Measurements from ENCODE around the gene POLK.
"Not testable (repeated sequence)": the region's sequence is repeated elsewhere in the genome, so short reads cannot be mapped to it uniquely, and the experiment has no call there.

POLK gene

GRCh38 chr5:75610859-75611310, 99.2 kb downstream of the POLK start:
- not testable (repeated sequence) for DNase-seq (ENCODE audit: low spot score)

DNA sequence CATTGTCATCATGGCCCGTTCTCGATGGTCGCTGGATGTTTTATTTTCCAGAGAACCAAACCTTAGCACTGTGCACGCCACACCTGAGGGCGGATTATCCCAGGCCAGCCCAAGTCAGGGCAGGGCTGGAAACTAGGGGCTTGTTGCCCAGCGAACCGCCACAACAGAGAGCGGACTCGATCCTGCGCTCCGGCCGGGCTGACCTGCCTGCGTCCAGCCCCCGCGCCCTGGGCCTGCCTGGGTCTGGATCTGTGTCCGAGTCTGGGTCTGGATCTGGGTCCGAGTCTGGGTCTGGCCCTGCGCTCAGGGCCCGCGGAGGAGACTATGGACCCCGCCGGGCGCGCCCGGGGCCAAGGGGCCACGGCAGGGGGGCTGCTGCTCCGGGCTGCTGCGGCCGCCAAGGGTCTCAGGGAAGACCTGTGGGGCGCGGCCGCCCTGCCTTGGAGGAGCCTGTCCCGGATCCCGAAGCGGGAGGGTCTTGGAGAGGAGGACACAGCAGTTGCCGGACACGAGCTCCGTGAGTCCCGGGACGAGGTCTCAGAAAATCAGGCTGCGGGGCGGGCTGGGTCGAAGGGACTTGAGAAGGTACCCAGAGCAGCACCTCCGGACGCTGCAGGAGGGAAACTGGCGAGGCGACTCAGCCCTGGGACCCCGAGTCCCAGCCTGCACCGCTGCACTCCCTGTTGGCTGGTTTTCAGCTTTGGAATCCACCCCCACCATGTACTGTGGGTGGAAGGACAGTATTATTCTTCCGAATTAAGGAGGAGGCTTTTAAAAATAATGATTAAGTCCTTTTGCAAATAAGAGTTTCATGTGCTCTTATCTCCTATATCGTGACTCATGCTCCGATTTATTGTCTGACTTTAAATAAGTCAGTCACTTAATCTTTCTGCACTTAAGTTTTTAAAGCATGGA, 99.9 kb downstream of the POLK start, which contains the start of gene ANKDD1B:
Gene ANKDD1B (plus strand): TSS at position 143 of the 915 bp plus-strand sequence. CDS start 182 bp downstream, at position 325.
- DNase-seq (ENCODE audit: low spot score): no peak

GRCh38 chr5:75612226-75612569, 100.5 kb downstream of the POLK start:
- DNase-seq (ENCODE audit: low spot score): no peak

- DNase-seq (ENCODE audit: low spot score): no peak
Observed at GRCh38 chr5:75612901-75613300, 101.2 kb downstream of the POLK start.

DNA sequence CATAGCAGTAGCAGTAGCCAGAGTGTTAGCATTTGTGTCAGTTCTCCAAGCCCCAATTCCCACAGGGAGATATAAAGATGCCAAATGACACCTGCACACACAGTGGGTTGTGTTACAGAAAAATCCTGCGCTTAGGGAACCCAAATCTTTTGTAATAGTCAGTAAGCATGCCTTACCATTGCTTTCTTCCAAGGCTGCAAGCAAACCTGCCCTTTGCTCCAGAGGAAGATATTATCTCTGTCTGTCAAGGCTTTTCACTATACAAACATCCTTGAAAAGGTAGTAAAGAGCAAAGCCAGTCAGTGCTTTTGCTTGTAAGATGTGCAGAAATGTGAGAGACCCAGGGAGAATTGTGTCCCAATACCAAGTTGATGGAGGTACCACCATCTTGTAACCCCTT, 102.5 kb downstream of the POLK start:
- DNase-seq (ENCODE audit: low spot score): no peak

DNA sequence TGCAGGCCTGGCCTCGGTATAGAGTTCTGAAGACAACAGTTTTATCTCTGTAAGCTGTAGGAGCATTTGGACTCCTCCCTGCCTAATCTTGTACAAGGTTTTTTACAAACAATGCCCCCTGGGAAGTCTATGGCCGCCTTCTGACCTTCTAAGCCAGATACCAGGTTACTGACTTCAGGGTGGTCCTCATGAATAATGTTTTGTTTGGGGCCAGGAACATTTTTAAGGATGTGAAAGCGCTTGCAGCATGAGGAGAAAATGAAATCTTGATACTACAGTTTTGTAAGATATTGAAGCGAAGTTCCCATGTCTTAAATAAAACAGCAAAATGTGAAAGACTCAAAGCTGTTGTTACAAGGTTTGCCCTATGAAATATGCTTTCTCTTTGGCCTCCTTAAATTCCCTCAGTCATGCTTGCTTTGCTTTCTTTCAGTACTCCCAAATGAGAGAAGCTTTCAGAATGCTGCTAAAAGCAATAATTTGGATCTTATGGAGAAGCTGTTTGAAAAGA, 104.7 kb downstream of the POLK start:
- DNase-seq (ENCODE audit: low spot score): no peak

- DNase-seq (ENCODE audit: low spot score): no peak
Observed at GRCh38 chr5:75616971-75617621, 105.4 kb downstream of the POLK start.

GRCh38 chr5:75617736-75618352, 106.2 kb downstream of the POLK start:
- DNase-seq (ENCODE audit: low spot score): no peak

DNA sequence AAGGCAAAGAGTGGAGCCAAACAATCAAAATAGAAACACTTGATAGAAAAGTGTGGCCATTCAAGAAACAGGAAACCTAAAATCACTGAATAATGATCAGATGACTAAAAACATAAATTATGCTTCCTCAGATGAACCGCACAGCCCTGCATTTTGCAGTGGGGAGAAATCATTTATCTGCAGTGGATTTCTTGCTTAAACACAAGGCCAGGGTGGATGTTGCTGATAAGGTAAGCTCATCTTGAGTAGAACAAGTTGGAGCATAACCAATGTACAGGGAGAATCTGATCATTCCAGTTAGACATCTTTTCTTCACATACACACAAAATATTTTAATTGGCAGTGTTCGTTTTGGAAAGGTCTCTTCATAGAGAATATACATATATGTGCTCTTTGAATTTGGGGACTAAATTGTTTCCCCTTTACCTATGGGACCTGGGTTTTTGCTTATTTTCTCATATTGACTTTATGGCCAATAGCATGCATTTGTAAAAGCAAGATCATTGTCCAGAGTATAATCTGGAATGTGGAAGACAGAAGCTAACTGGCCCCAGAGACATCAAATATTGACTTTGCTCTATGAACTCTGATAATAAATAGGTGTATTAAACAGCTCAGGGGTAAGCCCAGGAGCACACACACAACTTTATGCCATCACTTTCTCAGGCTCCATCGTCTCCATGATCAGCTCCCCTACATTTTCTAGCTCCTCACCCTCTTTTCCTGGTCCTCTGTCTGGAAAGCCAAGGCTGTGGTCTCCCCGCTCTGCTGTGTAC, 108.7 kb downstream of the POLK start:
- DNase-seq (ENCODE audit: low spot score): no peak

- no peak for DNase-seq (ENCODE audit: low spot score)
Observed at GRCh38 chr5:75622564-75622963, 110.9 kb downstream of the POLK start.

DNA sequence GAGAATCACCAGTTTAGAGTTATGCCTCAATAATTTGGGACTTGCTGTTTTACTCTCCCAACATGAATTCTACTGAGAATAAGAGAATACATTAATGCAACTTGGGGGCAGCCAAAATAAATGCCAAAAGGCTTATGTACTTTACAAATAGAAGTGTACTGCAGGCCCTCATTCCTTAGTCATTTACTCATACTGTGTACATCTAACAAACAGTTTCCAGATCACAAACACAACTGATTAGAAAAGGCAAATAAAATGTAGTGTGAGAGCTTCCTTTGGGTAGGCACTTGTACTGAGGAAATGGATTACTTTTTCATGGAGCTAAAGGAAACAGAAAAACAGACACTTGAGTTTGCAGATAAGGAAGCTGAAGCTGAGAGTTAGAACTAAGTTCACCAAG, 112.2 kb downstream of the POLK start:
- no peak for DNase-seq (ENCODE audit: low spot score)

GRCh38 chr5:75626959-75627358, 115.3 kb downstream of the POLK start:
- no peak for DNase-seq (ENCODE audit: low spot score)

DNA sequence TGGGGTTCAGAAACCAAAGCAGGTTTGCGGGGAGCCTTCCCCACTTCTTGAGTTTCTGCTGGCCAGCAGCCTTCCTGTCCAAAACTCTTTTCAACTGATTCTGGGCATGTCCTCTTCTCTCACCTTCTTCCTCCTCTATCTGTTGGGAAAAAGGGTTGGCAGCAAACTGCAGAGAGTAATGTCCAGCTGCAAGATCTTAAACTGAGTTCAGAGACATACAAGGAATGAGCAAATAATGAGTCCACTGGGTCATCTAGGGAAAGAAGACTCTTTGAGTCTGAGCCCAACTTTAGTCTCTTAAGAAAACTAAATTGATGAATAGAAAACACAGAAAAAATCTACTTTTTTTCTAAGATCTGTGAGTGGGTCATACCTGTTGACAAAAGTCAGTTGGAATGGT, 116.1 kb downstream of the POLK start:
- DNase-seq (ENCODE audit: low spot score): no peak

- DNase-seq (ENCODE audit: low spot score): no peak
Observed at GRCh38 chr5:75630875-75631274, 119.2 kb downstream of the POLK start.

DNA sequence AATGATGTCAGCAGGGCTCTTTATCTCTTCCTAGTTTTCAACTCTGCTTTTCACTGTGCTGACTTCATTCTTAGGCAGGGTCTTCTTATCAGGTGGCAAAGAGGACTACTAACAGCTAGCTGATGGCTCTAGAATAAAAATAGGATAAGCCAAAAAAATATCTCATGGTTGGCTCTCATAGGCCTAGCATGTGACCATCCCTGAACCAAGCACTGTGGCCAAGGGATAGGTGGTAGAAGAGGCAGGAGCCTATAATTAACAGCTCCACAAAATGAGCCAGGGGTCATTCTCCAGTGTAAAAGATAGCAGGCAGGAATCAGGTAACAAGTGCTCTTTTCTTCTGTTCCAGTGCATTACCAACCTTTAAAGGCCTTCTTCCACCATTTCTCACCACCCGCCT, 120.6 kb downstream of the POLK start:
- DNase-seq (ENCODE audit: low spot score): no peak

DNA sequence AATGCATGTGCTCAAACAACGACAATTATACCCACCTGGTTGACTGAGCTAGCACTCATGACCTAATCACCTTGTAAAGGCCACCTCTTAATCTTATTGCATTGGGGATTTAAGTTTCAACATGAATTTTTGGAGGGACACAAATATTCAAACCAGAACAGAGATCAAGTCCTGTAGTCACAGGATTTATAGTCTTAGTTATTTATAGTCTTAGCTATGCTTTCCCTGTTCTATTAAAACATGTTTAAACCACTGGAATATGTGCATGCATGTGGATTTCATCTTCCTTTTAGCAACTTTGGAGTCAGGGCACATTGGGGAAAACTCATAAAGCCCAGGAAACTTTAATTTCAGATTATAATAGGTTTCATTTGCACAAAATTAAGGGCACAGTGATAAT, 126.3 kb downstream of the POLK start:
- no peak for DNase-seq (ENCODE audit: low spot score)

GRCh38 chr5:75639535-75640311, 128.0 kb downstream of the POLK start:
- no peak for DNase-seq (ENCODE audit: low spot score)

DNA sequence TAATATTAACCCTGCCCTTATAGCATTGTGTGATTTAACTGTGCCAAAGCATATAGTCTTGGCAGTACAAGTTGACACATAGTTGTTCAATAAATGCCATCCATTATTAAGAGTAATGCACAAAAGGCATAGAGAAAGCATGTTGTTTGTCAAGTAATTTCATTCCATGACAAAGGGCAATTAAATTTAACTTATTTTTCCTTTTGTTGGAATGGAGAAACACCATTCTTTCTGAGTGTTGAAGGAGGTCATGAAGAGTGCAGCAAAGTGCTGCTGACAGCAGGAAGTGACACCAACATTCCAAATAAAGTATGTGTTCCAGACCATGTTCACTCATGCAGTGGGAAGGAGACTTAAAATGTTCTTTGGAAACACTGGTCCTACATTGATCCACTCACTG, 128.7 kb downstream of the POLK start:
- no peak for DNase-seq (ENCODE audit: low spot score)

DNA sequence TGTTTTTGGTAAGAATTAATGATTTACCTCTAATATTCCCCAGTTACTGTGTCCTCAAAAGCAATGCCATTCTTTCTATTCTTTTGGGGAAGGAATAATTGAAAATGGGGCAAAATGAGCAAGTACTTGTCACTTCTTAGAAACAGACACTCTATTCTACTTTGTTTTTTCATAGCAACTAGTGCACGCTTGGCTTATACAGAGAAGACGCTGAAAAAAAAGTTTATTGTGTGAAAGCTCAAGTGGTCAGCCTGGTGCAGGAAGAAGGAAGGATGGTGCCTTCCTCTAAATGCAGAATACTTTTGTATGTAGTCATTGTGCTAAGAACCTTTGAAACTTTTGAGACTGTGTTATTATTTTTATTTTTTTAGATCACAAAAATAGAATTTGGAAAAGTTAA, 129.1 kb downstream of the POLK start:
- DNase-seq (ENCODE audit: low spot score): no peak

- DNase-seq (ENCODE audit: low spot score): no peak
Observed at GRCh38 chr5:75648712-75649111, 137.0 kb downstream of the POLK start.

All from hematopoietic multipotent progenitor cell treated with erythropoietin and hydrocortisone succinate and interleukin-3 and kit ligand, for 15 days (in vitro differentiated cells).